ENCODE data around the gene RUNX2. TPM values are rescaled to one million over a fixed set of nuclear protein-coding genes. Genes with fewer than 3 reads are reported as not detected.
"Not testable (repeated sequence)": the region's sequence is repeated elsewhere in the genome, so short reads cannot be mapped to it uniquely, and the experiment has no call there.

RUNX2 gene
- total RNA-seq, 4 donors from 2014 or later = 0.78 to 2.0 (median 0.94) TPM

DNA sequence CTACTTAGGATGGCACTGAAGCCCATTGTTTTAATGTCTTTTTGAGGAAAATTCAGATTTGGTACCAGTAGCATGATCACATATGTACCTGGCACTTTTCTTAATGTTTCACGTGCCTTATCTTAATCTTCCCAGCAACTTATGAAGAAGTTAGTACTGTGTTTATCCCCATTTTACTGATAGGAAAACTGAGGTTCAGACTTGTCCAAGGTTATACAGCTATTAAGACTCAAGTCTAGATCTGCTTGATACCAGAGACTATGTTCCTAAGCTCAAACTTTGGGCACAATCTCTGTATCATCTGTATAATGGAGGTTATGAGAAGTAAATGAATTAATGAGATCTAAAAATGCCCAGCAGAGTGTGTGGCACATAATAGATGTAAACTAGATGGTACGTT, 229.3 kb downstream of the RUNX2 start:
- DNase-seq = no peak
- TF ChIP-seq, protein P1, sequence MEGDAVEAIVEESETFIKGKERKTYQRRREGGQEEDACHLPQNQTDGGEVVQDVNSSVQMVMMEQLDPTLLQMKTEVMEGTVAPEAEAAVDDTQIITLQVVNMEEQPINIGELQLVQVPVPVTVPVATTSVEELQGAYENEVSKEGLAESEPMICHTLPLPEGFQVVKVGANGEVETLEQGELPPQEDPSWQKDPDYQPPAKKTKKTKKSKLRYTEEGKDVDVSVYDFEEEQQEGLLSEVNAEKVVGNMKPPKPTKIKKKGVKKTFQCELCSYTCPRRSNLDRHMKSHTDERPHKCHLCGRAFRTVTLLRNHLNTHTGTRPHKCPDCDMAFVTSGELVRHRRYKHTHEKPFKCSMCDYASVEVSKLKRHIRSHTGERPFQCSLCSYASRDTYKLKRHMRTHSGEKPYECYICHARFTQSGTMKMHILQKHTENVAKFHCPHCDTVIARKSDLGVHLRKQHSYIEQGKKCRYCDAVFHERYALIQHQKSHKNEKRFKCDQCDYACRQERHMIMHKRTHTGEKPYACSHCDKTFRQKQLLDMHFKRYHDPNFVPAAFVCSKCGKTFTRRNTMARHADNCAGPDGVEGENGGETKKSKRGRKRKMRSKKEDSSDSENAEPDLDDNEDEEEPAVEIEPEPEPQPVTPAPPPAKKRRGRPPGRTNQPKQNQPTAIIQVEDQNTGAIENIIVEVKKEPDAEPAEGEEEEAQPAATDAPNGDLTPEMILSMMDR (IDR thresholded peaks at IDR 0.05 in 4 of 5, conservative IDR thresholded peaks at IDR 0.05 in 1 of 5) = no peak
- TF ChIP-seq POLR2A (IDR thresholded peaks at IDR 0.05) = no peak
- peak overlapping the region in 1 of 4 donors; percentile 84 for H3K27ac ChIP-seq
- intact Hi-C loops (cut with DNase I; ENCODE audit: low total_unique reads) = no loop called here
- no peaks in the 10 kb centered on the region for H3K36me3 ChIP-seq
- ATAC-seq = no peak
- in situ Hi-C loops (cut with MboI; ENCODE audit: low sequenced_read_pairs in 4 of 4) = no loop called here
- peaks cover 14 to 20% of the 10 kb centered on the region in 2 donors for H3K4me1 ChIP-seq
- no peaks in the 10 kb centered on the region for H3K9me3 ChIP-seq
- H3K27me3 ChIP-seq = no peaks in the 10 kb centered on the region
- no peak overlapping the region for H3K4me3 ChIP-seq

DNA sequence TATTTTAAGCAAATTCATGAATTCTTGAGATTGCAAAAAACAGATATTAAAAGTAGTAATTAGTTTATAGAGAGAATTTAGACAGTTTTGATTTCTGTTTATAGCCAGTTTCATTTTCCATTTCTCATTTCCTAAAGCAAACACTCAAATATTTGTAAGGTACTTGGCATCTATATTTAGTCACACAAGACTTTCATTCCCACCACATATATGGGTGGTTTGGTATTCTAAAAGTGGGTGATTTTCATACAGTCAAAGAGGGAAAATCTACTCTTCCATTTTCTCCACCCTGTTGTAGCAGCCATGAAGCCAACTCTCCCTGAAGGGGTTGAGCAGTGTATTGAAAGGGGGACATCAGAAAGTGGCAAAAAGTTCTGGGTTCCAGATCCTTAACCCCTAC, 230.7 kb downstream of the RUNX2 start:
- TF ChIP-seq, protein P1 (IDR thresholded peaks at IDR 0.05 in 4 of 5, conservative IDR thresholded peaks at IDR 0.05 in 1 of 5) = no peak
- TF ChIP-seq POLR2A (IDR thresholded peaks at IDR 0.05) = no peak
- in situ Hi-C loops (cut with MboI; ENCODE audit: low sequenced_read_pairs in 4 of 4) (no loop called here), intact Hi-C loops (cut with DNase I; ENCODE audit: low total_unique reads) (no loop called here)
- no peak for DNase-seq
- Histone ChIP-seq H3K27me3 (no peaks in the 10 kb centered on the region), H3K4me3 (no peak overlapping the region), H3K27ac (no peak overlapping the region), H3K4me1 (peaks cover 23 to 31% of the 10 kb centered on the region in 2 donors), H3K36me3 (no peaks in the 10 kb centered on the region), H3K9me3 (no peaks in the 10 kb centered on the region)
- no peak for ATAC-seq

DNA sequence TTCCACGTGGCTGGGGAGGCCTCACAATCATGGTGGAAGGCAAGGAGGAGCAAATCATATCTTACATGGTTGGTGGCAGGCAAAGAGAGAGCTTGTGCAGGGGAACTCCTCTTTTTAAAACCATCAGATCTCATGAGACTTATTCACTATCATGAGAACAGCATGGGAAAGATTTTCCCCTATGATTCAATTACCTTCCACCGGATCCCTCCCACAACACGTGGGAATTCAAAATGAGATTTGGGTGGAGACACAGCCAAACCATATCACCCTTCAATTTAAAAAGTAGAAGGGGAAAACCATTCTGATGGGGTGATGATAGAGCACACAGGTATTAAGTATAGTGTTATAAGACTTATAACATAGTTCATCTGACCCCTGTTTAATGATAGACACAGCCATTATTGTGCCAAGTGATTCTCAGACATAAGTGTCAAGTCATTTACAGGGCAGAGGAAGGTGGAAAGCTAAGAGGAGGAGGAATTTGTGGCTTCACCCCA, 232.2 kb downstream of the RUNX2 start:
- H3K9me3 ChIP-seq; H3K4me3 ChIP-seq; H3K27me3 ChIP-seq; DNase-seq; ATAC-seq; H3K27ac ChIP-seq; in situ Hi-C loops (cut with MboI; ENCODE audit: low sequenced_read_pairs in 4 of 4); intact Hi-C loops (cut with DNase I; ENCODE audit: low total_unique reads); H3K36me3 ChIP-seq: not testable (repeated sequence)
- peaks cover 29 to 40% of the 10 kb centered on the region in 2 donors for H3K4me1 ChIP-seq

DNA sequence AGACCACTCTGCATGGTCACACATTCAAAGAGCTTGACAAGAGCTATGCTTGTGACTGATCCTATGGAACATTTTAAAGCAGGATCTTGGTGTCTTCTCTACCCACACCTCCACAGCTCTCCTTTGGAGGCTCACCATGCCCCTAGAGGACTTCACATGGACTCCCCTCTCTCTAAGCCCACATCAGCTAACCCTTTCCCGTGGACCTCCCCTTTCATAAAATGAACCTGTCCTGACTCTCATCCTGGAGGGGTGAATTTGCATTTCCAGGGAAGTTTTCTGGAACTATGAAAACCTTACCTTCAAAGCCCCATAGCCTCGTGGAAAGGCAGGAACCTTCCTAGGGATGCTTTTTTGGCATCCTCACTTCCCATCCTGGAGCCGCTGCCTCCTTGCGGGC, 234.0 kb downstream of the RUNX2 start:
- DNase-seq = no peak
- no peak overlapping the region for H3K27ac ChIP-seq
- TF ChIP-seq POLR2A (IDR thresholded peaks at IDR 0.05) = no peak
- TF ChIP-seq, protein P1 (IDR thresholded peaks at IDR 0.05 in 4 of 5, conservative IDR thresholded peaks at IDR 0.05 in 1 of 5) = no peak
- H3K4me1 ChIP-seq = peaks cover 15 to 23% of the 10 kb centered on the region in 2 donors
- no peaks in the 10 kb centered on the region for H3K36me3 ChIP-seq
- intact Hi-C loops (cut with DNase I; ENCODE audit: low total_unique reads) = no loop called here
- H3K27me3 ChIP-seq = no peaks in the 10 kb centered on the region
- ATAC-seq = no peak
- H3K9me3 ChIP-seq = no peaks in the 10 kb centered on the region
- no peak overlapping the region for H3K4me3 ChIP-seq
- in situ Hi-C loops (cut with MboI; ENCODE audit: low sequenced_read_pairs in 4 of 4) = no loop called here

DNA sequence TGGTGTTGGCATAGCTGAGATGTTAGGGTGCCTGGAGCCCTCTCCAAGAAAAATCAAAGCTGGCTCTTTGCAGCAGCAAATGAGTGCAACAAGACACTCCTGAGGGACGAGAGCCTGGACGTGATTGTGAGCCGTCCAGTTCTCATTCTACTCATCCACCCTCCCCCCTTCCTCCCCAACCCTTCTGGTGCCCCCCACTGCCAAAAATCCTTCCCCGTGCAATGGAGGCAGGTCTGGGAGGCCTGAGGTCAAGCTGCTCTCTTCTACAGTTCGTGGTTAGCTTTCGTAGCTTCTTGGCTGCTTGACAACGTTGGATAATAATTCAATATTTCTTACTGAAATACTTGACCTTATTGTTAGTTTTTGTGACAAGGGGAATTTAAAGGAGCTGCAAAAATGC, 234.9 kb downstream of the RUNX2 start:
- peak overlapping the region in 2 of 4 donors; percentile 39 to 67 for H3K27ac ChIP-seq
- no peak for ATAC-seq

More for the DNA sequence above, 234.9 kb downstream of the RUNX2 start:
- peaks cover 15 to 20% of the 10 kb centered on the region in 2 donors for H3K4me1 ChIP-seq
- no peak for TF ChIP-seq POLR2A (IDR thresholded peaks at IDR 0.05)
- TF ChIP-seq, protein P1 (IDR thresholded peaks at IDR 0.05 in 4 of 5, conservative IDR thresholded peaks at IDR 0.05 in 1 of 5) = no peak
- DNase-seq = no peak
- no peaks in the 10 kb centered on the region for H3K9me3 ChIP-seq
- H3K27me3 ChIP-seq = no peaks in the 10 kb centered on the region
- no peak overlapping the region for H3K4me3 ChIP-seq
- in situ Hi-C loops (cut with MboI; ENCODE audit: low sequenced_read_pairs in 4 of 4) = no loop called here
- intact Hi-C loops (cut with DNase I; ENCODE audit: low total_unique reads) = no loop called here
- no peaks in the 10 kb centered on the region for H3K36me3 ChIP-seq

Data from gastrocnemius medialis (tissue), 4 donors.